HL-60/S4 treated with phorbol 12-myristate 13-acetate at 8.2 ng/mL for 4 days and 3 days (cell line): Measurements from ENCODE around the gene ZBTB7C.

Source experiments
- in situ Hi-C: fragments of 300-500 bp; cut with MboI; formaldehyde crosslinking; loops from 2 replicates; pipeline ENCODE4 v1.15.0; 2022; ENCODE audit warnings: low sequenced_read_pairs

Gene ZBTB7C

GRCh38 chr18:48153613-48154481 lies 255.3 kb downstream of the ZBTB7C start:
- in situ Hi-C loops, result no loop called here

GRCh38 chr18:48152549-48152948 lies 256.6 kb downstream of the ZBTB7C start:
- in situ Hi-C loops, result no loop called here

- in situ Hi-C loops, result no loop called here
Observed at GRCh38 chr18:48151421-48152065, 257.6 kb downstream of the ZBTB7C start.

- in situ Hi-C loops, result no loop called here
Observed at GRCh38 chr18:48149020-48149685, 260.0 kb downstream of the ZBTB7C start.

- in situ Hi-C loops, result no loop called here
Observed at GRCh38 chr18:48142994-48143393, 266.2 kb downstream of the ZBTB7C start.

- in situ Hi-C loops, result no loop called here
Observed at GRCh38 chr18:48142353-48142752, 266.8 kb downstream of the ZBTB7C start.

- in situ Hi-C loops, result no loop called here
Observed at GRCh38 chr18:48140731-48141130, 268.5 kb downstream of the ZBTB7C start.

GRCh38 chr18:48139431-48140347 lies 269.5 kb downstream of the ZBTB7C start:
- in situ Hi-C loops, result no loop called here

GRCh38 chr18:48138660-48139430 lies 270.3 kb downstream of the ZBTB7C start:
- in situ Hi-C loops, result no loop called here

- in situ Hi-C loops, result no loop called here
Observed at GRCh38 chr18:48138210-48138609, 271.0 kb downstream of the ZBTB7C start.

GRCh38 chr18:48137374-48138081 lies 271.7 kb downstream of the ZBTB7C start:
- in situ Hi-C loops, result no loop called here

GRCh38 chr18:48136827-48137373 lies 272.3 kb downstream of the ZBTB7C start:
- in situ Hi-C loops, result no loop called here

GRCh38 chr18:48136051-48136826 lies 272.9 kb downstream of the ZBTB7C start:
- in situ Hi-C loops, result no loop called here

GRCh38 chr18:48135436-48135966 lies 273.7 kb downstream of the ZBTB7C start:
- in situ Hi-C loops, result no loop called here

GRCh38 chr18:48134609-48135008 lies 274.6 kb downstream of the ZBTB7C start:
- in situ Hi-C loops, result no loop called here

GRCh38 chr18:48133671-48134251 lies 275.4 kb downstream of the ZBTB7C start:
- in situ Hi-C loops, result no loop called here

- in situ Hi-C loops, result no loop called here
Observed at GRCh38 chr18:48132797-48133655, 276.2 kb downstream of the ZBTB7C start.
